Kidney (tissue), 14 donors: ENCODE data around the gene RGS7BP. TPM values are rescaled to one million over a fixed set of nuclear protein-coding genes. Genes with fewer than 3 reads are reported as not detected.

Experiments
- DNase-seq, 5 donors: peaks; one replicate each; pipeline ENCODE4 v3.0.0-alpha.2; 2013 to 2020
- FAIRE-seq: peaks from 2 replicates; lab custom pipeline; 2012; peaks lifted over from hg19 to GRCh38; lab: Jason Lieb, UNC
- H3K27ac ChIP-seq, 2 donors: one replicate each; pipeline ENCODE4 v1.7.0; 2013; ENCODE audit warnings: low read depth in 2 of 2, low read length in 2 of 2, inconsistent platforms in 1 of 2
- H3K27me3 ChIP-seq: one replicate; pipeline ENCODE4 v1.7.1; 2013; ENCODE audit warnings: low read length, inconsistent platforms; ENCODE audit not compliant: control insufficient read depth, insufficient read depth
- H3K36me3 ChIP-seq, 3 donors: one replicate each; pipeline versions ENCODE4 v1.7.0 to v1.7.1; 2013; ENCODE audit warnings: low read length in 3 of 3, control low read depth in 1 of 3, inconsistent platforms in 1 of 3; ENCODE audit not compliant: insufficient read depth in 3 of 3, control insufficient read depth in 2 of 3
- H3K4me1 ChIP-seq, 3 donors: one replicate each; pipeline versions ENCODE4 v1.7.0 to v1.7.1; 2013; ENCODE audit warnings: low read length in 3 of 3, inconsistent platforms in 1 of 3, low read depth in 1 of 3; ENCODE audit not compliant: control insufficient read depth in 2 of 3, insufficient read depth in 2 of 3
- H3K4me3 ChIP-seq, 3 donors: one replicate each; pipeline versions ENCODE4 v1.7.0 to v1.8.1; 2013; ENCODE audit warnings: low read length in 3 of 3, control low read depth in 1 of 3, inconsistent platforms in 1 of 3
- H3K9ac ChIP-seq, 3 donors: one replicate each; pipeline versions ENCODE4 v1.7.0 to v1.7.1; 2013; ENCODE audit warnings: low read length in 3 of 3, control low read depth in 1 of 3, inconsistent platforms in 1 of 3
- H3K9me3 ChIP-seq, 3 donors: one replicate each; pipeline versions ENCODE4 v1.7.0 to v1.7.1; 2013; ENCODE audit warnings: low read length in 3 of 3, control low read depth in 1 of 3, inconsistent platforms in 1 of 3; ENCODE audit not compliant: control insufficient read depth in 2 of 3, insufficient read depth in 1 of 3
- intact Hi-C: fragments of 100-400 bp; cut with DNase I; formaldehyde crosslinking; loops from one replicate; pipeline ENCODE4 v1.11.1; 2022
- polyA plus RNA-seq: library from polyadenylated mRNA; stranded (reverse); fragments of 350-450 nt; fragmentation: Illumina TruSeq; extraction: RNeasy Lipid Tissue Mini Kit (QIAGEN cat#74804); gene quantifications from one replicate; pipeline ENCODE4 v1.2.3, GENCODE V29; 2014; ENCODE audit warnings: low read depth, low replicate concordance; ENCODE audit not compliant: insufficient read depth
- total RNA-seq: library from RNA; stranded (reverse); fragmentation: NEBNext Ultra II Directional; extraction: Animal tissue kit (Norgen Biotek cat#: 25700); gene quantifications from one replicate; pipeline ENCODE4 v1.2.1, GENCODE V29; 2021
- TF ChIP-seq, protein P1 (sequence below): IDR thresholded peaks from 3 replicates; pipeline ENCODE4 v1.5.1; 2012; ENCODE audit warnings: mild to moderate bottlenecking, moderate library complexity, borderline replicate concordance; ENCODE audit not compliant: insufficient read depth; ENCODE audit errors: extremely low read depth
- donor health status: control.
- donor health status: control.
- donor health status: control.
- donor health status: control.
- donor health status: control.
- donor health status: DM: yes; HTN: yes; CAD: no.
- donor health status: Normal renal cell carcinoma (clear cell type).

RGS7BP gene
- total and polyA plus RNA-seq, 2 donors from 2014 or later = 0.39 to 10.7 TPM

- TF ChIP-seq, protein P1, sequence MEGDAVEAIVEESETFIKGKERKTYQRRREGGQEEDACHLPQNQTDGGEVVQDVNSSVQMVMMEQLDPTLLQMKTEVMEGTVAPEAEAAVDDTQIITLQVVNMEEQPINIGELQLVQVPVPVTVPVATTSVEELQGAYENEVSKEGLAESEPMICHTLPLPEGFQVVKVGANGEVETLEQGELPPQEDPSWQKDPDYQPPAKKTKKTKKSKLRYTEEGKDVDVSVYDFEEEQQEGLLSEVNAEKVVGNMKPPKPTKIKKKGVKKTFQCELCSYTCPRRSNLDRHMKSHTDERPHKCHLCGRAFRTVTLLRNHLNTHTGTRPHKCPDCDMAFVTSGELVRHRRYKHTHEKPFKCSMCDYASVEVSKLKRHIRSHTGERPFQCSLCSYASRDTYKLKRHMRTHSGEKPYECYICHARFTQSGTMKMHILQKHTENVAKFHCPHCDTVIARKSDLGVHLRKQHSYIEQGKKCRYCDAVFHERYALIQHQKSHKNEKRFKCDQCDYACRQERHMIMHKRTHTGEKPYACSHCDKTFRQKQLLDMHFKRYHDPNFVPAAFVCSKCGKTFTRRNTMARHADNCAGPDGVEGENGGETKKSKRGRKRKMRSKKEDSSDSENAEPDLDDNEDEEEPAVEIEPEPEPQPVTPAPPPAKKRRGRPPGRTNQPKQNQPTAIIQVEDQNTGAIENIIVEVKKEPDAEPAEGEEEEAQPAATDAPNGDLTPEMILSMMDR = no peak
- Histone ChIP-seq H3K9ac (no peak overlapping the region), H3K4me3 (no peak overlapping the region), H3K9me3 (no peaks in the 10 kb centered on the region), H3K4me1 (no peaks in the 10 kb centered on the region), H3K36me3 (no peaks in the 10 kb centered on the region), H3K27ac (no peak overlapping the region), H3K27me3 (no peaks in the 10 kb centered on the region)
- FAIRE-seq (no peak), DNase-seq (no peak)
- intact Hi-C loops = loop anchor here (10.0 kb wide), 1 partner anchor 79 kb away; no protein-coding TSS in a partner anchor
Measured at GRCh38 chr5:64516216-64516615, 10.4 kb downstream of the RGS7BP start.

DNA sequence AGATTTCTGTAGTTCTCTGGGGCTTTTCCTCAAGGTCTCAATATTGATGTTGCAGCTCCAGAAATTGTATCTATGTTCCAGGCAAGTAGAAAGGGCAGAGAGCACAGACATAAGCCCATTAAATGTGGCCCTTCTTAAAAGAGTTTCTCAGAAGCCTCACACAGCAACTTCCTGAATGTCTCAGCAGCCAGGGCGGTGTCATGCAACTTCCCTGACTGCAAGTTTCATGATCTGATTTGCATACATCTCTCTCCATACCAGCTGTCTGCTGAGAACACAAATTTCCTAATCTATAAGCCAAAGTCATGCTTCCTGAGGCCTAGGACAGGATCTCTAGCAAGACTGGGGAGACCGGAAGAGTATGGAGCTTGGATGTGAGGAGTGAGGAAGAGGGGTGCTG lies 13.0 kb downstream of the RGS7BP start:
- intact Hi-C loops = loop anchor here (10.0 kb wide), 1 partner anchor 76 kb away; no protein-coding TSS in a partner anchor

DNA sequence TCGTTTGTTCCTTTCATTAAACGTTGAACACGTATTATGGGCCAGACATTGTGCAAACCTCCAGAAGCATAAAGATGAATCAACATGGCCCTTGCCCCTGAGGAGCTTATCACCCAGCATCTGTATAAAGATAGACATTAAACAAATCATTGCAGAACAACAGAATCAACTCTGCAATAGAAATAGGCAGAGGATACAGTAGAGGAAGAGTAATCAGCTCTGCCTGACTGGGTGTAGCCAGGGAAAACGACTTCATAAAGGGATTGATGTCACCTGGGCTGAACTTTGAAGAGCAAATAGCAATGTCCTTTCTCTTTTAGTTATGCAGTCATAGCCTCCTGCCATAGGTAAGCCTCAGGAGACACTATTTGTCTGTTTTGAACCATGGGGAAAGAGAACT lies 13.4 kb downstream of the RGS7BP start:
- DNase-seq (no peak), FAIRE-seq (no peak)
- Histone ChIP-seq H3K4me1 (no peaks in the 10 kb centered on the region), H3K27me3 (no peaks in the 10 kb centered on the region), H3K36me3 (no peaks in the 10 kb centered on the region), H3K4me3 (no peak overlapping the region), H3K9ac (no peak overlapping the region), H3K9me3 (no peaks in the 10 kb centered on the region), H3K27ac (no peak overlapping the region)
- TF ChIP-seq, protein P1 = no peak
- intact Hi-C loops = loop anchor here (10.0 kb wide), 1 partner anchor 76 kb away; no protein-coding TSS in a partner anchor

More for the DNA sequence above, 13.0 kb downstream of the RGS7BP start:
- H3K9me3 ChIP-seq = no peaks in the 10 kb centered on the region
- no peak overlapping the region for H3K4me3 ChIP-seq
- no peak overlapping the region for H3K9ac ChIP-seq
- TF ChIP-seq, protein P1 = no peak
- no peaks in the 10 kb centered on the region for H3K27me3 ChIP-seq
- no peaks in the 10 kb centered on the region for H3K36me3 ChIP-seq
- no peak overlapping the region for H3K27ac ChIP-seq
- H3K4me1 ChIP-seq = no peaks in the 10 kb centered on the region
- DNase-seq (no peak), FAIRE-seq (no peak)
